GM19193 (cell line): ENCODE results near the gene IFITM5.

Experiments
- POLR2A ChIP-seq: IDR thresholded peaks from 4 replicates; pipeline ENCODE4 v1.6.1; 2011; ENCODE audit not compliant: insufficient read depth, insufficient read length; ENCODE audit errors: extremely low read depth

IFITM5 gene

GRCh38 chr11:289712-290620 lies 9.4 kb downstream of the IFITM5 start:
- TF ChIP-seq POLR2A = no peak

GRCh38 chr11:289398-289711 lies 10.0 kb downstream of the IFITM5 start:
- no peak for TF ChIP-seq POLR2A

- TF ChIP-seq POLR2A = peak; percentile 42
Observed at GRCh38 chr11:288478-289397, 10.6 kb downstream of the IFITM5 start, which contains the start of gene PGGHG. PGGHG (plus strand) TSS chr11:289126; CDS start chr11:289817, 691 bp downstream.

GRCh38 chr11:287821-288477 lies 11.4 kb downstream of the IFITM5 start:
- TF ChIP-seq POLR2A = no peak

- TF ChIP-seq POLR2A = no peak
Observed at GRCh38 chr11:285894-286220, 13.5 kb downstream of the IFITM5 start.

- no peak for TF ChIP-seq POLR2A
Observed at GRCh38 chr11:285021-285893, 14.1 kb downstream of the IFITM5 start.

GRCh38 chr11:284105-285020 lies 15.0 kb downstream of the IFITM5 start:
- TF ChIP-seq POLR2A = no peak

GRCh38 chr11:283405-284104 lies 15.8 kb downstream of the IFITM5 start:
- TF ChIP-seq POLR2A = no peak

GRCh38 chr11:282630-283360 lies 16.5 kb downstream of the IFITM5 start:
- TF ChIP-seq POLR2A = no peak

GRCh38 chr11:282171-282570 lies 17.2 kb downstream of the IFITM5 start:
- TF ChIP-seq POLR2A = no peak

- no peak for TF ChIP-seq POLR2A
Observed at GRCh38 chr11:281486-282161, 17.7 kb downstream of the IFITM5 start.
